Amniotic stem cell (primary cell): ENCODE measurements around the gene E2F1.
A peak's percentile ranks its signal among the peaks of the same experiment; 100 is the strongest.

ENCODE experiments used
- DNase-seq: peaks from one replicate; lab custom pipeline; 2025; lab: John Stamatoyannopoulos, UW

The E2F1 gene, protein sequence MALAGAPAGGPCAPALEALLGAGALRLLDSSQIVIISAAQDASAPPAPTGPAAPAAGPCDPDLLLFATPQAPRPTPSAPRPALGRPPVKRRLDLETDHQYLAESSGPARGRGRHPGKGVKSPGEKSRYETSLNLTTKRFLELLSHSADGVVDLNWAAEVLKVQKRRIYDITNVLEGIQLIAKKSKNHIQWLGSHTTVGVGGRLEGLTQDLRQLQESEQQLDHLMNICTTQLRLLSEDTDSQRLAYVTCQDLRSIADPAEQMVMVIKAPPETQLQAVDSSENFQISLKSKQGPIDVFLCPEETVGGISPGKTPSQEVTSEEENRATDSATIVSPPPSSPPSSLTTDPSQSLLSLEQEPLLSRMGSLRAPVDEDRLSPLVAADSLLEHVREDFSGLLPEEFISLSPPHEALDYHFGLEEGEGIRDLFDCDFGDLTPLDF

GRCh38 chr20:33686100-33686983 is at the start of gene E2F1:
Gene E2F1 (minus strand): TSS chr20:33686385. CDS start chr20:33686264, 121 bp downstream.
- peak; percentile 91 for DNase-seq

GRCh38 chr20:33733654-33734576 is 47.7 kb upstream of the E2F1 start:
- DNase-seq: peak; percentile 17

- DNase-seq: peak; percentile 41
These were observed 46.2 kb upstream of the E2F1 start for GRCh38 chr20:33732166-33732970.

GRCh38 chr20:33731693-33732165 is 45.5 kb upstream of the E2F1 start, which contains the start of gene ZNF341:
Gene ZNF341 (plus strand): TSS chr20:33731996. CDS start chr20:33732022, 26 bp downstream.
- peak; percentile 59 for DNase-seq

GRCh38 chr20:33730946-33731692 is 44.9 kb upstream of the E2F1 start:
- no peak for DNase-seq

- DNase-seq: no peak
These were observed 42.9 kb upstream of the E2F1 start for GRCh38 chr20:33729101-33729500.

GRCh38 chr20:33728463-33728862 is 42.3 kb upstream of the E2F1 start:
- no peak for DNase-seq

- DNase-seq: no peak
These were observed 41.6 kb upstream of the E2F1 start for GRCh38 chr20:33727806-33728205.

GRCh38 chr20:33727115-33727479 is 40.9 kb upstream of the E2F1 start:
- no peak for DNase-seq

DNA sequence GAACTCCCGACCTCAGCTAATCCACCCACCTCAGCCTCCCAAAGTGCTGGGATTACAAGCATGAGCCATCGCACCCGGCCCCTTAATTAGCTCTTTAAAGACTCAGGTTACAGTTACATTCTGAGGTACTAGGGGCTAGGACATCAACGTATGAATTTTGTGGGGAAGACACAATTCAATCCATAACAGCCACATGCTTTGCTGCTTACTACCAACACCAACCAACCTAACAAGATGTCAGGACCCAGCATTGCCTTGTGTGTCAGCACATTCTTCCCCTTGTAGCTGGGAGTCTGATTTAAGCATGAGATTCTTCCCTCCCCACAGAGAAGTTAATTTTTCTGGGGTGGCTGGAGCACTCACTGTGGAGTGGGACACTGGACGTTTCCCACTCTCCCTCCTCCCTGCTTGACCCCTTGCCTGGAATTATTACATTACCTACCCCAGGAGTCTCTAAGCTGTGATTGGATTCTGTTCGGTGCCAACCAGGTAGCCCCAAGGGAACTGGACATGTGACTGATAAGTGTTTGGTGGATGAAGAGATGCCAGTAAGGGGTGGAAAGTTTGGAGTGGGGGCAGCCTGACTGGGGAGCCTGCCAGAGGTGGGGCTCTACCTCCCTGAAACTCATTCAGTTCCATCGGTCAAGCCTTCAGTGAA is 39.6 kb upstream of the E2F1 start:
- DNase-seq: no peak

DNA sequence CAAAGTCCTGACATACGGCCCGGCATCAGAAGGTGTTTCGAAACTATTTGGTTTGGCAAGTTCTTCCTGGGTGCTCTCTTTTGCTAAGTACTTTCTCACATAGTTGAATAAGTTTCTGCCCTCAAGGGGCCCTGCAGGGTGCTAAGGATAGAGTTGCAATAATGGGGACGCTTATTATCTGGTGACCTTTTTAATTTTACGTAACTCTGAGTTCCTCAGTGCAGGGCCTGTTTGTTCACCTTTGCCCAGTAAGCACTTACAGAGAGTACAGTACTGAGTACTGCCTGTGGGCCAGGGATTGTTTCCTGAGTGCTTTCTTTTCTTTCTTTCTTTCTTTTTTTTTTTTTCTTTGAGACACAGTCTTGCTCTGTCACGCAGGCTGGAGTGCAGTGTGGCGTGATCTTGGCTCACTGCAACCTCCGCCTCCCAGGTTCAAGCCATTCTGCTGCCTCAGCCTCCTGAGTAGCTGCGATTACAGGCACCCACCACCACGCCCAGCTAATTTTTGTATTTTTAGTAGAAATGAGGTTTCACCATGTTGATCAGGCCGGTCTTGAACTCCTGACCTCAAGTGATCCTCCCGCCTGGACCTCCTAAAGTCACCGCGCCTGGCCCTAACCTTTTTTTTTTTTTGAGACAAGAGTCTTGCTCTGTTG is 38.4 kb upstream of the E2F1 start:
- DNase-seq: no peak

- no peak for DNase-seq
These were observed 35.4 kb upstream of the E2F1 start for GRCh38 chr20:33721391-33722140.

- peak; percentile 42 for DNase-seq
These were observed 34.0 kb upstream of the E2F1 start, which contains the start of gene PXMP4 for GRCh38 chr20:33719989-33720709. Gene PXMP4 (minus strand): TSS chr20:33720310. CDS start chr20:33720207, 103 bp downstream.

GRCh38 chr20:33719277-33719988 is 33.2 kb upstream of the E2F1 start:
- DNase-seq: no peak

DNA sequence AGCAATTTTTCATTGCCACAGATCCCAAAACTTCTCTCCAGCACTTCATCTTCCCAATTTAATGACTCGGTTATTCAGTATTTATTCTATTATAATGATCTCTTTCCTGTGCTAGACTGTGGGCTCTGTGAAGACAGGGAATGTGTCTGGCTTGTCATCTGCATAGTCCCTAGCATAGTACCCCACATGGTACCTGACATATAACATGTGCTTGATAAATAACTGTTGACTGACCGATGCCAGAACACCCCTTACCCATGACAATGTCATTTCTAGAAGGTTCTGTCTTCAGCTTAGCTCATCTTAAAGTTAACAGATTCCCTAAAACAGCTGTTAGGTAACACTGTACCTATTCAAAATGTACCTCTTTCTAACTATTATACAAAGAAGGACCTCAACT is 30.3 kb upstream of the E2F1 start:
- DNase-seq: no peak

- DNase-seq: no peak
These were observed 27.7 kb upstream of the E2F1 start for GRCh38 chr20:33713865-33714367.

DNA sequence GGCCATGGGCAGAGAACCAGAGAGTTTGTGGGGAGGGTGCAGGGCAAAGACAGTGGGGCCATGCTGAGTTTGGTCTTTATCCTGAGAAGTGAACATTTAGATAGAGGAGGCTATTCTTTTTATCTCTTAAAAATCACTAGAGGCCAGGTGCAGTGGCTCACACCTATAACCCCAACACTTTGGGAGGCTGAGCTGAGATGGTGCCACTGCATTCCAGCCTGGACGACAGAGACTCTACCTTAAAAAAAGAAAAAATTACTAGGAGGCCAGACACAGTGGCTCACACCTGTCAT is 25.2 kb upstream of the E2F1 start:
- no peak for DNase-seq
